CD4-positive, alpha-beta memory T cell (primary cell): ENCODE measurements around the gene SLC24A4. TPM values are rescaled to one million over a fixed set of nuclear protein-coding genes. Genes with fewer than 3 reads are reported as not detected.

Source experiments
- CTCF ChIA-PET: fragments of 350-600 bp; sonication (Branson Sonifier 250); formaldehyde crosslinking; loops from one replicate; lab custom pipeline; 2021; ENCODE audit warnings: inconsistent platforms; ENCODE audit not compliant: partially characterized antibody; lab: Charles Lee
- POLR2A ChIA-PET: fragments of 350-600 bp; sonication (Branson Sonifier 250); formaldehyde crosslinking; loops from one replicate; lab custom pipeline; 2021; ENCODE audit not compliant: partially characterized antibody; lab: Charles Lee
- DNase-seq, 5 donors: peaks; one replicate each; pipeline versions ENCODE4 v3.0.0 to v3.0.0-alpha.2; 2020 to 2022; ENCODE audit warnings: mixed read lengths in 1 of 5
- H3K27ac ChIP-seq: one replicate; pipeline ENCODE4 v1.7.0; 2013; ENCODE audit warnings: low read depth, low read length
- H3K27me3 ChIP-seq: 2 replicates; pipeline ENCODE4 v1.7.0; 2013; ENCODE audit warnings: mild to moderate bottlenecking, low read length, moderate library complexity; ENCODE audit not compliant: insufficient read depth
- H3K36me3 ChIP-seq: 2 replicates; pipeline ENCODE4 v1.7.0; 2013; ENCODE audit warnings: mild to moderate bottlenecking, low read length, moderate library complexity; ENCODE audit not compliant: insufficient read depth
- H3K4me1 ChIP-seq: 2 replicates; pipeline ENCODE4 v1.7.0; 2013; ENCODE audit warnings: mild to moderate bottlenecking, low read length, moderate library complexity; ENCODE audit not compliant: insufficient read depth
- H3K4me3 ChIP-seq, 2 donors: one replicate each; pipeline ENCODE4 v1.7.0; 2013; ENCODE audit warnings: low read length in 2 of 2, mild to moderate bottlenecking in 1 of 2
- H3K9me3 ChIP-seq, 2 donors: one replicate each; pipeline ENCODE4 v1.7.0; 2013; ENCODE audit warnings: low read length in 2 of 2, control low read depth in 1 of 2; ENCODE audit not compliant: control insufficient read depth in 1 of 2
- H3K27ac Mint-ChIP-seq, 7 donors: one replicate each; pipeline ENCODE4 v1.8.0; 2020 to 2021; ENCODE audit warnings: mixed read lengths in 7 of 7, mild to moderate bottlenecking in 6 of 7, inconsistent platforms in 3 of 7, moderate library complexity in 3 of 7
- H3K27me3 Mint-ChIP-seq, 2 donors: one replicate each; pipeline ENCODE4 v1.8.0; 2020 to 2021; ENCODE audit warnings: mixed read lengths in 2 of 2
- H3K36me3 Mint-ChIP-seq, 2 donors: one replicate each; pipeline ENCODE4 v1.8.0; 2020 to 2021; ENCODE audit warnings: mixed read lengths in 2 of 2, inconsistent platforms in 1 of 2, mild to moderate bottlenecking in 1 of 2
- H3K4me1 Mint-ChIP-seq, 4 donors: one replicate each; pipeline ENCODE4 v1.8.0; 2020 to 2021; ENCODE audit warnings: mixed read lengths in 4 of 4, mild to moderate bottlenecking in 1 of 4
- H3K4me3 Mint-ChIP-seq, 8 donors: one replicate each; pipeline ENCODE4 v1.8.0; 2020 to 2021; ENCODE audit warnings: mixed read lengths in 8 of 8, mild to moderate bottlenecking in 7 of 8, moderate library complexity in 6 of 8, inconsistent platforms in 3 of 8
- H3K9me3 Mint-ChIP-seq, 8 donors: one replicate each; pipeline ENCODE4 v1.8.0; 2020 to 2021; ENCODE audit warnings: mixed read lengths in 8 of 8, mild to moderate bottlenecking in 5 of 8, inconsistent platforms in 3 of 8, moderate library complexity in 1 of 8
- intact Hi-C: fragments of 100-400 bp; cut with micrococcal nuclease; formaldehyde crosslinking; loops from one replicate; pipeline ENCODE4 v1.15.1; 2023
- polyA plus RNA-seq, 2 donors: library from polyadenylated mRNA; unstranded; fragments of 300-500 nt; fragmentation: Illumina TruSeq; gene quantifications; one replicate each; pipeline ENCODE4 v1.2.3, GENCODE V29; 2021
- total RNA-seq, 2 experiments: library from RNA; stranded (reverse); gene quantifications; one replicate each; pipeline ENCODE4 v1.2.3, GENCODE V29; 2021

The SLC24A4 gene
- total and polyA plus RNA-seq, 4 experiments from 2014 or later = not detected

GRCh38 chr14:92510972-92511371 lies 188.0 kb downstream of the SLC24A4 start:
- Histone ChIP-seq H3K36me3 (no peaks in the 10 kb centered on the region), H3K4me1 (peaks cover 33% of the 10 kb centered on the region), H3K4me3 (no peak overlapping the region), H3K27me3 (no peaks in the 10 kb centered on the region), H3K27ac (no peak overlapping the region), H3K9me3 (no peaks in the 10 kb centered on the region)
- intact Hi-C loops = loop anchor here (5.0 kb wide), 1 partner anchor 171 kb away; no protein-coding TSS in a partner anchor
- ChIA-PET POLR2A (no interaction called here), CTCF (no interaction called here)
- Mint-ChIP-seq H3K36me3 (no peaks in the 10 kb centered on the region), H3K9me3 (no peaks in the 10 kb centered on the region), H3K27ac (no peak overlapping the region), H3K4me3 (peak overlapping the region in 1 of 8 donors; percentile 52), H3K4me1 (peaks cover 9 to 29% (median 15%) of the 10 kb centered on the region in 4 donors), H3K27me3 (peaks cover 0 to 2% of the 10 kb centered on the region in 2 donors)
- no peak for DNase-seq

GRCh38 chr14:92511453-92512238 lies 188.7 kb downstream of the SLC24A4 start:
- H3K27me3 ChIP-seq = no peaks in the 10 kb centered on the region
- no peak for DNase-seq
- H3K9me3 ChIP-seq = no peaks in the 10 kb centered on the region
- POLR2A ChIA-PET = no interaction called here
- peaks cover 35% of the 10 kb centered on the region for H3K4me1 ChIP-seq
- peaks cover 0 to 2% of the 10 kb centered on the region in 2 donors for H3K27me3 Mint-ChIP-seq
- H3K9me3 Mint-ChIP-seq = no peaks in the 10 kb centered on the region
- CTCF ChIA-PET = no interaction called here
- no peaks in the 10 kb centered on the region for H3K36me3 Mint-ChIP-seq
- H3K36me3 ChIP-seq = no peaks in the 10 kb centered on the region
- H3K27ac ChIP-seq = no peak overlapping the region
- intact Hi-C loops = loop anchor here (5.0 kb wide), 1 partner anchor 171 kb away; no protein-coding TSS in a partner anchor
- peak overlapping the region in 1 of 7 donors; percentile 2 for H3K27ac Mint-ChIP-seq
- peaks cover 8 to 30% (median 18%) of the 10 kb centered on the region in 4 donors for H3K4me1 Mint-ChIP-seq
- no peak overlapping the region for H3K4me3 ChIP-seq
- H3K4me3 Mint-ChIP-seq = peak overlapping the region in 2 of 8 donors; percentile 38 to 57

DNA sequence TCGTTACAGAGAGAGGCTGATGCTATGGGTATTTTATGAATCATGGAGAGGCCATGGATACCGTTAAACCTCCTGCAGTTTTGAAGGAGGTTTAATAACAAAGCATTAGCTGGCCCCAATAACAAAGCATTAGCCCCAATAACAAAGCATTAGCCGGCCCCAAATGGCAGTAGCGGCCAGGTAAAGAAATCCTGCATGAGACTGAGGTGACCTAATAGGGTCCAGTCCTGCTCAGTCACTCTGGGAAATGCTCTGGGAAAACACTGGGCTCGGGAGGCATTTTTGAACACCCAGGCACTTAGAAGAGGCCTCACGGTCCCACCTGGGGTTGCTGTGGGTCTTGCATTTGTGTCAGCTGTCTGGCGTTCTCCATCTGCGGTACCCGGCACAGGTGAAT lies 189.8 kb downstream of the SLC24A4 start:
- Mint-ChIP-seq H3K4me1 (peaks cover 10 to 33% (median 23%) of the 10 kb centered on the region in 4 donors), H3K27ac (peak overlapping the region in 1 of 7 donors; percentile 18), H3K36me3 (no peaks in the 10 kb centered on the region), H3K27me3 (peaks cover 0 to 2% of the 10 kb centered on the region in 2 donors), H3K9me3 (no peaks in the 10 kb centered on the region), H3K4me3 (peak overlapping the region; percentile 25 to 79 (median 67))
- intact Hi-C loops = loop anchor here (5.0 kb wide), 1 partner anchor 169 kb away; no protein-coding TSS in a partner anchor
- no peak for DNase-seq
- ChIA-PET CTCF (interaction anchor here (1.7 kb wide), 1 partner anchor 90 kb away, joined by 3 read pairs; no protein-coding TSS in a partner anchor), POLR2A (interaction anchor here (1.0 to 2.6 kb wide), 2 partner anchors 12 to 168 kb away, joined by 3 to 6 read pairs; no protein-coding TSS in a partner anchor)
- Histone ChIP-seq H3K27me3 (no peaks in the 10 kb centered on the region), H3K27ac (peak overlapping the region; percentile 11), H3K4me3 (peak overlapping the region in 1 of 2 donors; percentile 58), H3K4me1 (peaks cover 26% of the 10 kb centered on the region), H3K36me3 (no peaks in the 10 kb centered on the region), H3K9me3 (no peaks in the 10 kb centered on the region)

- Mint-ChIP-seq H3K9me3 (no peaks in the 10 kb centered on the region), H3K4me1 (peaks cover 13 to 39% (median 28%) of the 10 kb centered on the region in 4 donors), H3K4me3 (peak within 1 kb of the TSS; percentile 54 to 84 (median 76)), H3K36me3 (no peaks in the 10 kb centered on the region), H3K27me3 (peaks cover 0 to 2% of the 10 kb centered on the region in 2 donors), H3K27ac (peak within 1 kb of the TSS in 1 of 7 donors; percentile 74)
- intact Hi-C loops = loop anchor here (5.0 kb wide), 1 partner anchor 169 kb away; no protein-coding TSS in a partner anchor
- Histone ChIP-seq H3K27me3 (no peaks in the 10 kb centered on the region), H3K4me3 (peak within 1 kb of the TSS in 1 of 2 donors; percentile 58), H3K36me3 (no peaks in the 10 kb centered on the region), H3K4me1 (peaks cover 26% of the 10 kb centered on the region), H3K27ac (peak within 1 kb of the TSS; percentile 28), H3K9me3 (no peaks in the 10 kb centered on the region)
- DNase-seq = peak in 4 of 5 donors; percentile 23 to 44 (median 33)
- ChIA-PET CTCF (interaction anchor here (1.7 kb wide), 1 partner anchor 90 kb away, joined by 3 read pairs; no protein-coding TSS in a partner anchor), POLR2A (interaction anchor here (1.0 to 2.6 kb wide), 3 partner anchors 11 to 167 kb away, joined by 3 to 6 read pairs (median 4); no protein-coding TSS in a partner anchor)
Observed at GRCh38 chr14:92513204-92513965, 190.4 kb downstream of the SLC24A4 start, which contains the start of gene RIN3. TSS of gene RIN3 (plus strand) at chr14:92513781. CDS start at chr14:92513933, 152 bp downstream.

DNA sequence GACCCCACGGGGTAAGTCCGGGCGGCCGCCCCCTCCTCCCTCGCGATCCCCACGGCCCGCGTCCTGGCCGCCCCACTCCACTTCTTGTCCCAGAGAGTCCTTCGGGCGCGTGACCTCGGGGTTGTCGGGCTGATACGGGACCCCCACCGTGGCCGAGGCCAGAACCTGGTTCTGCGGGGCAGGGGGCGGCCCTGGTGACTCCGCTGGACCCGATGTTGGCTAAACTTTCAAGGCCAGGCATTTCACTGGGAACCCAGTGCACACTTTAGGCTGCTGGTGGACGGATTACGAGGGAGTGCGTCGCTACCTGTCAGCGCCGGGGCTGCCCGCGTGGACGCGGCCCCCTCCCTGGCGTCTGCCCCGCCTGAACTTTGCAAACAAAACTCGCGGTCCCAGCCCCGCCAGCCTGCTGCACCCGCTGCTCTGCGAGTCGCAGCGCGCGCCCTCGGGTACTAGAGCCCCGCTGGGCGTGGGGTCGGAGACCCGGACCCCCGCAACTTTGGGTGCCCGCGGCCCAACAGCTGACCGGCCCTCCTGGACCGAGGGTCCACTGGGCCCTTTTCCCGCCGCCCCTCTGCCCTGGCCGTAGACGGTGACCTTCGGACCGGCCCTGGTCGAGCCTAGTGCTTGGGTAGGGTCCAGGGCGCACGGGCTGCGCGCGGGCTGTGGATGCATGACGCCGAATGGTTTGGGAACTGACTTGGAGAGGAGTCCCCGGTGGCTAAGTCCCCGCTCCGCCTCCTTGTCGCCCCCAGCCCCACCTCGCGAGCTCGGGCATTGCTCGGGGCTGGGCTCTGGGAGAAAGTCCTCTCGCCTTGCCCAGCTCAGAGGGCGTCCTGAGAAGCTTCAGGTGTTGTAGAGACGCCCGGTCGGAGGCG lies 191.2 kb downstream of the SLC24A4 start:
- peaks cover 19 to 47% (median 33%) of the 10 kb centered on the region in 4 donors for H3K4me1 Mint-ChIP-seq
- Histone ChIP-seq H3K4me3 (peak overlapping the region in 1 of 2 donors; percentile 58), H3K27ac (peak overlapping the region; percentile 28), H3K9me3 (no peaks in the 10 kb centered on the region), H3K27me3 (no peaks in the 10 kb centered on the region), H3K36me3 (no peaks in the 10 kb centered on the region), H3K4me1 (peaks cover 32% of the 10 kb centered on the region)
- ChIA-PET POLR2A (interaction anchor here (1.6 to 2.6 kb wide), 2 partner anchors 10 to 136 kb away, joined by 4 to 6 read pairs; no protein-coding TSS in a partner anchor), CTCF (interaction anchor here (1.7 kb wide), 1 partner anchor 89 kb away, joined by 3 read pairs; no protein-coding TSS in a partner anchor)
- H3K9me3 Mint-ChIP-seq = no peaks in the 10 kb centered on the region
- peak overlapping the region; percentile 54 to 84 (median 76) for H3K4me3 Mint-ChIP-seq
- peak overlapping the region in 1 of 7 donors; percentile 74 for H3K27ac Mint-ChIP-seq
- peak in 4 of 5 donors; percentile 11 to 25 (median 22) for DNase-seq
- H3K36me3 Mint-ChIP-seq = no peaks in the 10 kb centered on the region
- intact Hi-C loops = loop anchor here (5.0 kb wide), 1 partner anchor 168 kb away; no protein-coding TSS in a partner anchor
- H3K27me3 Mint-ChIP-seq = peaks cover 0 to 2% of the 10 kb centered on the region in 2 donors
